GM21360 (cell line): ENCODE results near the gene GON7.
"Not testable (repeated sequence)": the region's sequence is repeated elsewhere in the genome, so short reads cannot be mapped to it uniquely, and the experiment has no call there.

Experiments used
- ATAC-seq: cut with Tn5 transposase; IDR thresholded peaks from one replicate; pipeline ENCODE4 v1.9.1; 2021; ENCODE audit warnings: mild to moderate bottlenecking, moderate library complexity; ENCODE audit not compliant: unreplicated experiment

GON7 gene

GRCh38 chr14:93201155-93201704 lies 5.6 kb downstream of the GON7 start:
- ATAC-seq: no peak

- ATAC-seq: no peak
These were observed 6.3 kb downstream of the GON7 start for GRCh38 chr14:93200553-93200952.

GRCh38 chr14:93199031-93199430 lies 7.8 kb downstream of the GON7 start:
- no peak for ATAC-seq

GRCh38 chr14:93195316-93195999 lies 11.4 kb downstream of the GON7 start:
- ATAC-seq: no peak

GRCh38 chr14:93186956-93187355 lies 19.9 kb downstream of the GON7 start:
- no peak for ATAC-seq

GRCh38 chr14:93186466-93186865 lies 20.4 kb downstream of the GON7 start:
- no peak for ATAC-seq

GRCh38 chr14:93185349-93185720 lies 21.5 kb downstream of the GON7 start:
- ATAC-seq: no peak

GRCh38 chr14:93184391-93185348 lies 22.2 kb downstream of the GON7 start, which contains the start of the genes LYSET and MOAP1:
TSS of gene LYSET (plus strand) at chr14:93185317. CDS start at chr14:93185406, 89 bp downstream.
TSS of gene MOAP1 (minus strand) at chr14:93184897. CDS start at chr14:93184242, 655 bp downstream.
- peak; percentile 87 for ATAC-seq

- no peak for ATAC-seq
These were observed 23.1 kb downstream of the GON7 start for GRCh38 chr14:93183596-93184317.

- no peak for ATAC-seq
These were observed 31.4 kb downstream of the GON7 start for GRCh38 chr14:93175492-93175891.

- ATAC-seq: not testable (repeated sequence)
These were observed 32.1 kb downstream of the GON7 start for GRCh38 chr14:93174731-93175130.

- ATAC-seq: no peak
These were observed 32.9 kb downstream of the GON7 start for GRCh38 chr14:93173943-93174395.

- ATAC-seq: no peak
These were observed 35.5 kb downstream of the GON7 start for GRCh38 chr14:93171376-93171775.

- ATAC-seq: not testable (repeated sequence)
These were observed 36.7 kb downstream of the GON7 start for GRCh38 chr14:93170141-93170540.

- not testable (repeated sequence) for ATAC-seq
These were observed 37.2 kb downstream of the GON7 start for GRCh38 chr14:93169619-93170018.

- ATAC-seq: not testable (repeated sequence)
These were observed 38.3 kb downstream of the GON7 start for GRCh38 chr14:93168610-93169009.

- not testable (repeated sequence) for ATAC-seq
These were observed 41.3 kb downstream of the GON7 start for GRCh38 chr14:93165271-93166265.

GRCh38 chr14:93163564-93163963 lies 43.3 kb downstream of the GON7 start:
- ATAC-seq: no peak

- ATAC-seq: no peak
These were observed 45.4 kb downstream of the GON7 start for GRCh38 chr14:93161411-93161940.
